Fibroblast of mammary gland (primary cell): Measurements from ENCODE around the gene OR2V1.
"Not testable (repeated sequence)": the region's sequence is repeated elsewhere in the genome, so short reads cannot be mapped to it uniquely, and the experiment has no call there.

ENCODE experiments used
- DNase-seq: peaks from one replicate; pipeline ENCODE4 v3.0.0-alpha.2; 2010; ENCODE audit warnings: low read depth
- H3K4me3 ChIP-seq: 2 replicates; pipeline ENCODE4 v1.5.1; 2011; ENCODE audit warnings: low read depth, mild to moderate bottlenecking, low read length, moderate library complexity; ENCODE audit not compliant: control insufficient read depth
- TF ChIP-seq, protein P1 (sequence below): conservative IDR thresholded peaks from 2 replicates; pipeline ENCODE4 v1.5.1; 2011; ENCODE audit warnings: low read depth, low read length, inconsistent platforms; ENCODE audit not compliant: control insufficient read depth, insufficient read depth

The OR2V1 gene

DNA sequence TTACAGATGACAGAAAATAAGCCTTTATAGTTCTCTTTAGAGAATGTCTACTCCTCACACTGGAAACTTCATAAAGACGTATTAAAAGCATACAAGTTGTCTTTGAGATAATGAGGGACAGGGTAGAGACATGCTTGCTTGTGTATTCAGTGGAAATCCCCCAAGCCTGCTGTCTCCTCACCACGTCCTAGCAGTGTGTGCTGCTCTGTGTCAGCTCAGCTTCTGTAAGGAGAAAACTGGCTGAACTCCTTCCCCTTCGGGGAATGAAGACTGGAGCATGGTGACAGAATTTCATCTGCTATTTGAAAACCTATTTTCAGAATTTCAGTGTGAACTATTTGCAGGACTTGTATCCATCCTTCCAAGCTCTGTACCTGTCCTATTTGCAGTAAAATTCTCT, 25.8 kb upstream of the OR2V1 start:
- no peak for DNase-seq
- H3K4me3 ChIP-seq, result no peak overlapping the region
- TF ChIP-seq, protein P1, sequence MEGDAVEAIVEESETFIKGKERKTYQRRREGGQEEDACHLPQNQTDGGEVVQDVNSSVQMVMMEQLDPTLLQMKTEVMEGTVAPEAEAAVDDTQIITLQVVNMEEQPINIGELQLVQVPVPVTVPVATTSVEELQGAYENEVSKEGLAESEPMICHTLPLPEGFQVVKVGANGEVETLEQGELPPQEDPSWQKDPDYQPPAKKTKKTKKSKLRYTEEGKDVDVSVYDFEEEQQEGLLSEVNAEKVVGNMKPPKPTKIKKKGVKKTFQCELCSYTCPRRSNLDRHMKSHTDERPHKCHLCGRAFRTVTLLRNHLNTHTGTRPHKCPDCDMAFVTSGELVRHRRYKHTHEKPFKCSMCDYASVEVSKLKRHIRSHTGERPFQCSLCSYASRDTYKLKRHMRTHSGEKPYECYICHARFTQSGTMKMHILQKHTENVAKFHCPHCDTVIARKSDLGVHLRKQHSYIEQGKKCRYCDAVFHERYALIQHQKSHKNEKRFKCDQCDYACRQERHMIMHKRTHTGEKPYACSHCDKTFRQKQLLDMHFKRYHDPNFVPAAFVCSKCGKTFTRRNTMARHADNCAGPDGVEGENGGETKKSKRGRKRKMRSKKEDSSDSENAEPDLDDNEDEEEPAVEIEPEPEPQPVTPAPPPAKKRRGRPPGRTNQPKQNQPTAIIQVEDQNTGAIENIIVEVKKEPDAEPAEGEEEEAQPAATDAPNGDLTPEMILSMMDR, result no peak

DNA sequence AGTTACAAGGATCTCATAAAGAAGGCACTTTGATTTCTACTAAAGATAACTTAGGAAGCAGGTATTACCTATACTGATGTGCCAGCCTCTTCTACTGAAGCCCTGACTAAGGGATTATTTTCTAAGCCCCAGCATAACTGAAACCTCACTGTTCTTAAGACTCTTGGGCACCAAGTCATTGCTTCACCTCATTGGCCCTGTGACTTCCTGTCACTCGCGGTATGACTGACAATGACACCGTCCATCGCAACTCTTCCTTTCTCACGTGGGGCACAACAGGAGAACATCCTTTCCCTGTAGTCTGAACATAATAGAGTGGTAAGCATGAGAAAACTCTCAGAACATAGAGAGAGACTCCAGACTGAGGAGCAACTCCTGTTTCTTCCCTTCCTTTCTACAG, 22.8 kb upstream of the OR2V1 start:
- H3K4me3 ChIP-seq, result no peak overlapping the region
- TF ChIP-seq, protein P1, result no peak
- DNase-seq, result no peak

DNA sequence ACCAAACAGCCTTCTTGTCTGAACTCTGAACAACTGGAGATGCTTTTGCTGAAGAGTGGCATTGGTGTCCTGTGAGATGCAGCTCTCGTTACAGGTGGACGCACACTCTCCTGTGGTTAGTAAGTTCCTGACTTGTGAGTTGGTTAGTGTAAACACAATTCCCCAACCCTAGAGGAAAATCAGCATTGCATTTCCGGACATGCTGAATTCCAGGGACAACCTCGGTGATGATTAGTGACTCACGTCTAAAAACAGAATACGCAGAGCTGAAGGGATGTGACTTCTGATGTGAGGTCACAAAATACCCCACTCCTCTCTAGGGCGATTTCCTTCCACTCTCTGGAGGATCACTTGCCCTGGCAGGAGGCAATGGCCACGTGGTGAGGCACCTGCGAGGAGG, 21.4 kb upstream of the OR2V1 start:
- no peak for DNase-seq
- H3K4me3 ChIP-seq, result no peak overlapping the region
- TF ChIP-seq, protein P1, result no peak

DNA sequence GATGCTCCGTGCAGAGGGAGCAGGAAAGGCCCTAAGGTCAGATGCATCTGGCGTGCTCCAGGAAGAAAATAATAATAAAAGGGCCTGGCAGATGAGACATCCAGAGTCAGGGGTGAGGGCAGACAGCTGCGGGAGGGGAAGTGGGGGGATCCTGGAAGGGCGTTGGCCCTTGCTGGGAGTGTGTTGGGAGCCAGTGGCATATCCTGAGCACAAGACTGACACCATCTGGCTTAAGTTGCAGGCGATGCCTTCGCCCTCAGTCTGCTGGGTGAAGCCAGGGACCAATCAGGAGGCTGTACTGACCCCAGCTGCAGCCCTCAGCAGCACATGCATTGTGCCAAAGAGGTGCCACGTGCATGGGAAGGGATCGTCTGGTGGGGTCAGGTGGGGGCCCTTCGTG, 20.2 kb upstream of the OR2V1 start:
- DNase-seq, result no peak
- TF ChIP-seq, protein P1, result no peak
- H3K4me3 ChIP-seq, result no peak overlapping the region

DNA sequence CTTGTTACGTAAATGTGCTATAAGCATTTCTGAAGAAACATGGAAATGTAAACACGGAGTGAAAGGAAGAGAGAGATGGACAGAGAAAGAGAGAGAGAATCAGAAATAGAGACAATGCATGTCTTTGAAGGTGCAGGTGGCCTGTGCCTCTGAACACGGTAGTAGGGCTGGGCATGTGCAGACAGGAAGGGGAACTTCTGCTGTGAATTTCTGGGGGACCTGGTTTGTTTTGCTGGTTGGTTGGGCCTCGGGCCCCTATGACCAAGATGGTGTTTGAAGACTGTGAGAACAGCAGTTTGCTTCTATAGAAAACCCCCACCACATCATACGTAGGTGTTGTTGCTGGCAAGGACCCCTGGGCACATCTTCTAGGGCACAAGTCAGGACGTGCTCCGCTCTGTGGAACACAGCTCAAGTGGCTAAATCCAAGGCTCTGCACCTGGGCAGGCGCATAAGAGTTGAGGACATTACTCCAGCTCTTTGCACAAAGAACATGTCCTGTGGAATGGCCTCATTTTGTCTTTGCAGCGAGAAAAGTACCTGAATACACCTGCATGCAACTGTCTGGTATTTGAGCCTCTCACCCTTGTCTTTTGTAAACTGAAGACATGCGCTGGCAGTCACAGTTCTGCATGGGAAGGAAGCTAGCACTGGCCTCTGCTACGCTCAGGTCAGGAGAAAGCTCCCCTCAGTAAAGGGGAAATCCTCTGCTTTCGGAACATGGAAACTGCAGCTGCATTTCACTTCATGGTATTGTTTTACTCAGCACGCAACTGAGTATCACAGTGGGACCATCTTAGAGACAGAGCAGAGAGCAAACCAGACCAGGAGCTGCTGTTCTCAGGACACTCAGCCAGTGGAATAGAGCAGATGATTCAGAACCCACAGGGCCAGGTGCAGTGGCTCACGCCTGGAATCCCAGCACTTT, 19.1 kb upstream of the OR2V1 start:
- no peak for DNase-seq
- H3K4me3 ChIP-seq, result no peak overlapping the region
- TF ChIP-seq, protein P1, result no peak

DNA sequence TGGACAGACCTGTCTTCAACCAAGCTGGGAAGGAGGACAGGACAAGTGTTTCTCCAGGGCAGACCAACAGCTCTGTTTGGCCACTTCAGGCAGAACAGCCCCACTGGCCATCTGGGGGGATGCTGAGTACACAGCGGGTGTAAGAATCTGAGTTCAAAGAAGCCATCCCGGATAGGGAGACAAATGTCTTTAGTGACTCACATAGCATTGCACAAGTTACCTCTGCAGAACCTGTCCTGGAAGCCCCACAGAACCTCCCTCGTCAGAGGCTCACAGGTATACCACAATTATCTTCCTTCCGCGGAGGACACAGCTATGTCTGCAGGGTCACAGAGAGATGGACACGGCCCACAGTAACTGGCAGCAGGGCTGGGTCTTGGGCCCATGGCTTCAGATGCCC, 18.4 kb upstream of the OR2V1 start:
- H3K4me3 ChIP-seq, result no peak overlapping the region
- DNase-seq, result no peak
- TF ChIP-seq, protein P1, result no peak

DNA sequence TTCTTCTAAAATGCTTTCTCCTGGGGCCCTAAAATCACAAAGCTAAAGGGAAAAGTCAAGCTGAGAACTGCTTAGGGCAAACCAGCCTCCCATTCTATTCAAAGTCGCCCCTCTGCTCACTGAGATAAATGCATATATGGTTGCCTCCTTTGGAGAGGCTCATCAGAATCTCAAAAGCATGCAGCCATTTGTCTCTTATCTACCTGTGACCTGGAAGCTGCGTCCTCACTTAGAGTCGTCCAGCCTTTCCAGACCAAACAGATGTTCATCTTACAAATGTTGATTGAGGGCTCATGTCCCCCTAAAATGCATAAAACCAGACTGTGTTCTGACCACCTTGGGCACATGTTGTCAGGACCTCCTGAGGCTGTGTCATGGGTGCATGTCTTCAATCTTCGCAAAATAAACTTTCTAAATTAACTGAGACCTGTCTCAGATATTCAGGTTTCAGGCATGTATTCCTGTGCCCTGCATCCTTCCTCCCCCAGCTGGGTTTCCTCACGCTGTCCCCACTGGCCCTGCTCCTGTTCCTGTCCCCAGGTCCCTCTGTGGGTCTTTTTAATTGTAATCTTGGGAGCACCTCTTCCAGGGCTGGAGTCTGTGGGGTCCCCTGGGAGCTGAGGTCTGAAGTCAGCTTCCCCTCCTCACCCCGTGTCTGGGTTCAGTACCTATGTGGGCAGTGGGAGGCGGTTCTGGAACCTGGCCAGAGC, 16.1 kb upstream of the OR2V1 start, which contains the start of gene OR2V2:
Gene OR2V2 (plus strand): TSS at position 660 of the 710 bp plus-strand sequence. CDS start 7,357 bp downstream, outside the sequence.
- DNase-seq, H3K4me3 ChIP-seq: not testable (repeated sequence)
